GM19035 (cell line): ENCODE measurements around the gene REV3L.
"Not testable (repeated sequence)": the region's sequence is repeated elsewhere in the genome, so short reads cannot be mapped to it uniquely, and the experiment has no call there.

ENCODE experiments used
- ATAC-seq: cut with Tn5 transposase; IDR thresholded peaks from one replicate; pipeline ENCODE4 v1.9.1; 2021; ENCODE audit not compliant: unreplicated experiment

Gene REV3L

DNA sequence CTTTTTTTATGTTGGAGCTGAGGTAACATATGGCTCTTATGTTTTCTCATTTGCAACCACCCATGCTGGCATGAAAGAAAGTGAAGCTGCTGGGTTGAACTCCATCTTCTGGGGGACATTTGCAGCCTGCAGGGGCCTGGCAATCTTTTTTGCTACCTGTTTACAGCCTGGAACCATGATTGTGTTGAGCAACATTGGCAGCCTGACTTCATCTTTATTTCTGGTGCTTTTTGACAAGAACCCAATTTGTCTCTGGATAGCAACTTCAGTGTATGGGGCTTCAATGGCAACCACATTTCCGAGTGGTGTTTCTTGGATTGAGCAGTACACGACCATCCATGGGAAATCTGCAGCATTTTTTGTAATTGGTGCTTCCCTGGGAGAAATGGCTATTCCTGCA is 216.7 kb downstream of the REV3L start:
- no peak for ATAC-seq

DNA sequence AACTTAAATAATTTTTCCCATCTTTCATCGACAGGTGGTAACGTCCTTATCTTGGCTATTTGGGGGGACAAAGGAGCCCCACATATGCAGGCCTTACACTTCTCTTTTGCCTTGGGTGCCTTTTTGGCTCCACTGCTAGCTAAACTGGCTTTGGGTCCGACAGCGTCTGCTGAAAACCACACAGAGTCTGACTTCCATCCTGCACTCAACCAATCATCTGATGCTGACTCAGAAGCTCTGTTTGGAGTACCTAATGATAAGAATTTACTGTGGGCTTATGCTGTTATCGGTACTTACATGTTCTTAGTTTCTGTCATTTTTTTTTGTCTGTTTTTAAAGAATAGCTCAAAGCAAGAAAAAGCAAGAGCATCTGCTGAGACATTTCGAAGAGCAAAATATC is 217.2 kb downstream of the REV3L start:
- no peak for ATAC-seq

GRCh38 chr6:111263837-111264236 is 219.2 kb downstream of the REV3L start:
- no peak for ATAC-seq

- ATAC-seq: no peak
These were observed 222.3 kb downstream of the REV3L start for GRCh38 chr6:111260570-111261298.

DNA sequence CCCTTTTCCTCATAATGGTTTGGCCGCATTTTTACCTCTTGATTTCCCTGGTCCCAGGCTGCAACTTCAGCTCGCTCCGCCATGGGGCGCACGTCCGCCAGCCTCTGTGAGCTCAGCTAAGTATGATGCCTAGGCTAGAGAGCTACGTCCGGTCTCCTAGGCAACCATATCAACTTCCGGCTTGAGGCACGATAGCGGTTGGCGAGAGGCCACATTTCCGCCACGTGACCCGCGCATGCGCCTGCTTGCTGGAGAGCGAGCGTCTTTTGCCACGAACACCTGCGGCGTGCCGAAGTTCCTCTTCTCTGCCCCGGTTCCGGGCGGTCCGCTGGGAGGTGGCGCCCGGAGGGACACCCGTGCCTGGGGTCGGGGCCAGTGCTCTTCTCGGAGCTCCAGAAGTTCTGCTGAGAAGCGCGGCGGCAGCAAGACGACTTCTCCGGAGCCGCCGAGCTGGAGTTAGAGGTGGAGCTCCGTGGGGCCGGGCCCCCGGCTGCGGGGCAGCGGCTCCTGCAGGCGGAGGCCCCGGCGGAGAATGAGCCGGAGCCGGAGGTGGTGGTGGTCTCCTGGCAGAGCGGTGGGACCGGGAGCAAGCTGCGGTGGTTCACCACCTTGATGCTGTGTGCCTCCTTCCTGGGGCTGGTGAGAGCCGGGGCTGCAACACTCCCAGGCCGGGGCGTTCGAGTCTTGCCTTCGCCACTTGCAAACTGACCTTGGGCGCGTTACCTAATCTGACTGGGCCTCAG is 223.8 kb downstream of the REV3L start:
- ATAC-seq: peak; percentile 99

GRCh38 chr6:111258615-111259088 is 224.4 kb downstream of the REV3L start:
- ATAC-seq: no peak

- no peak for ATAC-seq
These were observed 225.0 kb downstream of the REV3L start for GRCh38 chr6:111258010-111258409.

DNA sequence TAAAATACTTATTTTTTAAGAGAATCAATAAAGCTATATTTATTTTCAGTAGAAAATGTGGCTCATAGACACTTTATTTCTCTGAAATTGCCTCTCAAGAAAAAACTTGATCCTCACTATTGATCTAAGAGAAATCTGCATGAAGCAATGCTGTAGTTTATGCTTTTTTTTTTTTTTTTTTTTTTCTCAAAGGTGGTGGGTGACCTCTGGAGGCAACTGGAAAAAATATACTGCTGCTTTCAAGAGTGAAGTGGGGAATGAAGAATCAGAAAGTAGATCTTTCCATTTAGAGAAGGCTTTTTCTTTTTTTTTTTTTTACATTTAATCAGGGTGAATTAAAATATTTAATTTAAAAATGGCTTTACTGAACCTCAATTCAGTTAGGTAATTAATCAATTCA is 226.4 kb downstream of the REV3L start:
- ATAC-seq: no peak

GRCh38 chr6:111255838-111256237 is 227.2 kb downstream of the REV3L start:
- not testable (repeated sequence) for ATAC-seq

DNA sequence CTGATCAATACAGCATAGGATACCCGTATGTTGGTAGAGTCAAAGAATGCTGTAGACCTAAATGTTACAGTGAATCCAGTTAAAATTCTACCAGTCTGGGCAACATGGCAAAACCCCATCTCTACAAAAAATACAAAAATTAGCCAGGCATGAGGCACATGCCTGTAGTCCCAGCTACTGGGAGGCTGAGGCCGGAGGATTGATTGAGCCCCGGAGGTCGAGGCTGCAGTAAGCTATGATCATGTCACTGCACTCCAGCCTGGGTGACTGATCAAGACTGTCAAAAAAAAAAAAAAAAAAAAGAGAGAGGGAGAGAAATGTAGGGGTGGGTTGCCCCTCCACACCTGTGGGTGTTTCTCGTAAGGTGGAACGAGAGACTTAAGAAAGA is 228.2 kb downstream of the REV3L start:
- no peak for ATAC-seq

GRCh38 chr6:111254004-111254778 is 228.8 kb downstream of the REV3L start:
- no peak for ATAC-seq

- ATAC-seq: no peak
These were observed 230.3 kb downstream of the REV3L start for GRCh38 chr6:111252726-111253125.

GRCh38 chr6:111250791-111251354 is 232.1 kb downstream of the REV3L start:
- no peak for ATAC-seq
